Measurements from ENCODE around the gene LIN7C. TPM values are rescaled to one million over a fixed set of nuclear protein-coding genes. Genes with fewer than 3 reads are reported as not detected.

Gene LIN7C
- total and polyA plus RNA-seq, 2 of the 13 experiments (the other 11 are each of a cell fraction or from before 2014, with no cell fraction given): 14.8 to 37.2 TPM

- TF ChIP-seq PRDM10 (CRISPR knock-in tag; IDR thresholded peaks at IDR 0.05; ENCODE audit: low read depth) (no peak), ZSCAN9 (CRISPR knock-in tag; IDR thresholded peaks at IDR 0.05; ENCODE audit: borderline replicate concordance) (no peak), RARG (CRISPR knock-in tag; IDR thresholded peaks at IDR 0.05; ENCODE audit: low read depth) (no peak)
Observed at GRCh38 chr11:27545946-27546345, 39.4 kb upstream of the LIN7C start (continued).

GRCh38 chr11:27545035-27545434 is 38.5 kb upstream of the LIN7C start:
- no peak overlapping the region for H3K4me2 ChIP-seq (ENCODE audit: low read depth, low read length)
- no peak overlapping the region for H3K4me3 ChIP-seq (replicated peaks in 1 of 3; ENCODE audit: insufficient read depth in 1 of 3, low read depth in 2 of 3, low read length in 3 of 3)
- POLR2A ChIA-PET: no interaction called here
- no peaks in the 10 kb centered on the region for H3K4me1 ChIP-seq (ENCODE audit: insufficient read depth, low read length)
- no TSS peak for BruUV-seq (replicated peaks)
- H4K20me1 ChIP-seq (ENCODE audit: insufficient read depth, low read length): no peaks in the 10 kb centered on the region
- H3K27ac ChIP-seq (ENCODE audit: extremely low read length, insufficient read depth, low read length): no peak overlapping the region
- no peaks in the 10 kb centered on the region for H3K9me3 ChIP-seq (ENCODE audit: low read length)
- H3K79me2 ChIP-seq (ENCODE audit: insufficient read depth, low read length): no peaks in the 10 kb centered on the region
- in situ Hi-C loops (cut with HindIII; ENCODE audit: extremely low pct_ligation_motif_present, low pct_unique_long_range_greater_than_20kb): no loop called here
- H3K9ac ChIP-seq (ENCODE audit: insufficient read depth, low read depth, low read length): no peak overlapping the region
- ATAC-seq (no peak), DNase-seq (ENCODE audit: low spot score) (no peak), FAIRE-seq (no peak)
- 10% methylated on average over 3 of the region's 3 CpGs for WGBS (ENCODE audit: low lambda C conversion rate)
- H3K27me3 ChIP-seq (ENCODE audit: control insufficient read depth in 1 of 2, insufficient read depth in 2 of 2, low read length in 2 of 2): no peaks in the 10 kb centered on the region
- CTCF ChIA-PET (ENCODE audit: low intra/inter-chr PET ratio, low total read pairs): no interaction called here
- no peak overlapping the region for H2AFZ ChIP-seq (ENCODE audit: low read length)
- intact Hi-C loops (cut with micrococcal nuclease; ENCODE audit: unreplicated experiment): no loop called here
- H3K36me3 ChIP-seq (replicated peaks in 1 of 2; ENCODE audit: control insufficient read depth in 1 of 2, insufficient read depth in 2 of 2, low read length in 2 of 2): no peaks in the 10 kb centered on the region
- TF ChIP-seq ZNF557 (CRISPR knock-in tag; IDR thresholded peaks at IDR 0.05): no peak
- TF ChIP-seq ZBED4 (CRISPR knock-in tag; IDR thresholded peaks at IDR 0.05; ENCODE audit: borderline replicate concordance): no peak
- no peak for TF ChIP-seq ARID4A (CRISPR knock-in tag; IDR thresholded peaks at IDR 0.05; ENCODE audit: borderline replicate concordance)
- no peak for TF ChIP-seq KMT2A (CRISPR knock-in tag; IDR thresholded peaks at IDR 0.05)
- no peak for TF ChIP-seq ATF2 (CRISPR knock-in tag; IDR thresholded peaks at IDR 0.05)
- no peak for TF ChIP-seq TBX3 (IDR thresholded peaks at IDR 0.05; ENCODE audit: borderline replicate concordance)
- no peak for TF ChIP-seq ERF (CRISPR knock-in tag; IDR thresholded peaks at IDR 0.05)
